ENCODE data around the gene FHOD3.

DNA sequence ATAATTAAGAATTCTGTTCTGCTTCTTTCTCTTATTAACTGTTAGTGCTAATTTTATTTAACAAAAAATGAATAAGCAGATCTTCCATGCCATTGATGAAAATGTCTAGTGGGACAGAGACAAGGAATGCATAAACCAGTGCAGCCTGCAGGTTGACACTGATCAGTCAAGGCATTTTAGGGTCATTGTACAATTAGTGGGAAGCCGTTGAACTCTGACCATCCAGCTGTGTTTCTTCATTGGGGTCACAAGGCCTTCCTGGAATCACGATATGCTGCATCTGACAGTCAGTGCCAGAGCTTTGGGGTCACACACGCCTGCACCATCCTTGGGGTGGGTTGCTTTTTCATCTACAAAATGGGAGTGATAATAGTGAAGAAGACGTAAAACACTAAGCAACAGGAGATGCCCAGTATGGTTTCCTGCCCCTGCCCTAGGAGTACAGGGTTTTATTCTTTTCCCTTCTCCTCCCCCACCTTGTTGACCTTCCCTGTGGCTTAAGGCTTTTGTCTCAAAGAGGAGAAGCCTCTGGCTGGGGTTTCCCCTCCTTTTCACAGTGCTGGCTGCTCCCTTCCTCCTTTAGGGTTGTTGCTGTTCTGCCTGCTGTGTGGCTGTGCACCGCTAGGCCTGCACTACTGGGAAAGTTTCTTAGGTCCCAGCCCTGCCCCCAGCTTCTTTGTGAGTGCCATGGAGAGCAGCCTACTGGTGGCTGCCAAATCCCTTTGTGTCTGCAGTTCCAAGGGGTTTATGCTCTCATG, 285.7 kb downstream of the FHOD3 start:
- TF ChIP-seq, protein P1, sequence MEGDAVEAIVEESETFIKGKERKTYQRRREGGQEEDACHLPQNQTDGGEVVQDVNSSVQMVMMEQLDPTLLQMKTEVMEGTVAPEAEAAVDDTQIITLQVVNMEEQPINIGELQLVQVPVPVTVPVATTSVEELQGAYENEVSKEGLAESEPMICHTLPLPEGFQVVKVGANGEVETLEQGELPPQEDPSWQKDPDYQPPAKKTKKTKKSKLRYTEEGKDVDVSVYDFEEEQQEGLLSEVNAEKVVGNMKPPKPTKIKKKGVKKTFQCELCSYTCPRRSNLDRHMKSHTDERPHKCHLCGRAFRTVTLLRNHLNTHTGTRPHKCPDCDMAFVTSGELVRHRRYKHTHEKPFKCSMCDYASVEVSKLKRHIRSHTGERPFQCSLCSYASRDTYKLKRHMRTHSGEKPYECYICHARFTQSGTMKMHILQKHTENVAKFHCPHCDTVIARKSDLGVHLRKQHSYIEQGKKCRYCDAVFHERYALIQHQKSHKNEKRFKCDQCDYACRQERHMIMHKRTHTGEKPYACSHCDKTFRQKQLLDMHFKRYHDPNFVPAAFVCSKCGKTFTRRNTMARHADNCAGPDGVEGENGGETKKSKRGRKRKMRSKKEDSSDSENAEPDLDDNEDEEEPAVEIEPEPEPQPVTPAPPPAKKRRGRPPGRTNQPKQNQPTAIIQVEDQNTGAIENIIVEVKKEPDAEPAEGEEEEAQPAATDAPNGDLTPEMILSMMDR (IDR thresholded peaks at IDR 0.05; ENCODE audit: low read depth, low read length): no peak
- no peak for TF ChIP-seq POLR2A (IDR thresholded peaks at IDR 0.05; ENCODE audit: extremely low read depth, insufficient read length)
- no peak for TF ChIP-seq MAX (IDR thresholded peaks at IDR 0.05; ENCODE audit: low read depth, low read length)
- TF ChIP-seq MYC (IDR thresholded peaks at IDR 0.05; ENCODE audit: low read depth, low read length): no peak
